ENCODE results near the gene KLF2.

KLF2 gene

GRCh38 chr19:16338470-16339360 is 14.1 kb downstream of the KLF2 start:
- TF ChIP-seq CTCF (conservative IDR thresholded peaks at IDR 0.05; ENCODE audit: low read depth, low read length), result no peak
- DNase-seq (ENCODE audit: low read depth), result peak; percentile 87
- H3K4me3 ChIP-seq (ENCODE audit: low read length), result no peak overlapping the region

GRCh38 chr19:16339361-16339725 is 14.7 kb downstream of the KLF2 start:
- TF ChIP-seq CTCF (conservative IDR thresholded peaks at IDR 0.05; ENCODE audit: low read depth, low read length), result no peak
- DNase-seq (ENCODE audit: low read depth), result no peak
- no peak overlapping the region for H3K4me3 ChIP-seq (ENCODE audit: low read length)

- no peak for TF ChIP-seq CTCF (conservative IDR thresholded peaks at IDR 0.05; ENCODE audit: low read depth, low read length)
- DNase-seq (ENCODE audit: low read depth), result peak; percentile 51
Observed at GRCh38 chr19:16340092-16340491, 15.5 kb downstream of the KLF2 start.

GRCh38 chr19:16340654-16341053 is 16.0 kb downstream of the KLF2 start:
- TF ChIP-seq CTCF (conservative IDR thresholded peaks at IDR 0.05; ENCODE audit: low read depth, low read length), result no peak
- DNase-seq (ENCODE audit: low read depth), result no peak
- H3K4me3 ChIP-seq (ENCODE audit: low read length), result no peak overlapping the region

More at GRCh38 chr19:16340092-16340491, 15.5 kb downstream of the KLF2 start:
- no peak overlapping the region for H3K4me3 ChIP-seq (ENCODE audit: low read length)

GRCh38 chr19:16342002-16342715 is 17.5 kb downstream of the KLF2 start:
- H3K4me3 ChIP-seq (ENCODE audit: low read length), result no peak overlapping the region
- no peak for TF ChIP-seq CTCF (conservative IDR thresholded peaks at IDR 0.05; ENCODE audit: low read depth, low read length)
- DNase-seq (ENCODE audit: low read depth), result no peak

- no peak for TF ChIP-seq CTCF (conservative IDR thresholded peaks at IDR 0.05; ENCODE audit: low read depth, low read length)
- DNase-seq (ENCODE audit: low read depth), result no peak
- no peak overlapping the region for H3K4me3 ChIP-seq (ENCODE audit: low read length)
Observed at GRCh38 chr19:16343156-16343555, 18.5 kb downstream of the KLF2 start.

All from retinal pigment epithelial cell (primary cell).